GM18511 (cell line): ENCODE results near the gene BLZF1.
A peak's percentile ranks its signal among the peaks of the same experiment; 100 is the strongest.
"Not testable (repeated sequence)": the region's sequence is repeated elsewhere in the genome, so short reads cannot be mapped to it uniquely, and the experiment has no call there.

Experiments used
- ATAC-seq: cut with Tn5 transposase; IDR thresholded peaks from one replicate; pipeline ENCODE4 v1.9.1; 2021; ENCODE audit warnings: mild to moderate bottlenecking, moderate library complexity; ENCODE audit not compliant: unreplicated experiment

Gene BLZF1

DNA sequence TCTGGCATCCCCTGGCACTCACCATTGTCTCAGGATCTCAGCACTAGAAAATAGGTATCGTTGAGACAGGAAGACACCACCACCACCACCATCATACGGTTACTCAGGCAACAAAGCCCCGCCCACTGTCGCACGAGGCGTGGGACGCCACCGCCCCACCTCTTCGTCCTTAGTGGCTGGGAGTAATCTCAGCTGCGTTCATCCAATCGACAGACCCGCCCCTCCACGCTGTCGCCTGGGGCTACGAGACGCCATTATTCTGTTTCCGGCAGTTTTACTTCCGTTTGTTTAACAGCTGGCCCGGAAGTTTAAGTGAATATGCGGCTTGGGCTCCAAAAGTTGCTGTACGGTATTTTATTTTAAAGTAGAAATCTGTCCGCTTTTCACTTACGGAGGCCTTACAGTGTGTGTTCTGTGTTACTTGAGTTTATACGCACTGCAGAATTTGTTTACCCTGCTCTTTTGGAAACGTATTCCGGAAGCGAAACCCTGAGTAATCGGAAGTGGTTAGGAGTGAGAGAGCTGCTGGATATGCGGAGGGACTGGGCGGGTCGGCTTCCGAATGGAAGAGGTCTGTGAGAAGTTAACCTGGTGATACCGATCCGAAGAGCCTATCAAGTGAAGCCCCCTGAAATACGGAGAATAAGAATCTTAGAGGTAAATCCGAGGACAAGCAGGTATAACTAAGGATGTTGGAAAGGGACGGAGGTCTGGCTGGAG is at the start of gene BLZF1, which contains the start of gene NME7:
Gene BLZF1, plus strand, starts transcription at position 510 of the 720 bp plus-strand sequence. CDS start 1,328 bp downstream, outside the sequence.
Gene NME7, minus strand, starts transcription at position 112 of the 720 bp plus-strand sequence. Its CDS starts 87 bp downstream, at position 25.
- ATAC-seq, result peak; percentile 96

DNA sequence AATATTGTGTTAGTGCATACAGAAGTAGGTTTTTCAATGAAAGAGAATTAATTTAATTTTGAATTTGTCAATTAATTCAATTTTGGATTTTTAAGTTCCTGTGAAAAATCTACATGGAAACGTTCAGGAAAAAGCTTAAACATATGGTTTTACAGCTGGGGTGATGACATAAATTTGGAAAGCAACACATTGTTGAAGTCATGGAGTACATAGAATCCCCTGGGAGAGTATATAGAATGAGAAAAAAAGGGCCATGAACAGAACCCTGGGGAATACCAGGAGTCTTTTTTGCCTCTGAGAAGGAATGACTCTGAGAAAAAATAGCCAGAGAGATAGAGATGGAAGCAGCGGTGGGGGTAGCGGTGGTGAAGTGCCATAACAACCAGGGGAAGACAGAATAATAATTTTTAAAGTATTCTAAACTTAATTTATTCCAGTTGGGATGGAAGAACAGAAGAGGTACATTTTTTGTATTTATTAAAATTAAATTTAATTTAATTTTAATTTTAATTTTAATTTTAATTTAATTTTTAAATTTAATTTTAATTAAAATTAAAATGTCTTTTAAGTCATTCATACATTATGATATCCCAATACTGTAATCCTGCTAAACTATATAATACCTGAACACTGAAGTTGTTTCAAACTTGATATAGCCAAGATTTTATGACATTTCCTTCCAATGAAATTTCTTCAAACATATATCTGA is 49.3 kb upstream of the BLZF1 start:
- ATAC-seq, result no peak

DNA sequence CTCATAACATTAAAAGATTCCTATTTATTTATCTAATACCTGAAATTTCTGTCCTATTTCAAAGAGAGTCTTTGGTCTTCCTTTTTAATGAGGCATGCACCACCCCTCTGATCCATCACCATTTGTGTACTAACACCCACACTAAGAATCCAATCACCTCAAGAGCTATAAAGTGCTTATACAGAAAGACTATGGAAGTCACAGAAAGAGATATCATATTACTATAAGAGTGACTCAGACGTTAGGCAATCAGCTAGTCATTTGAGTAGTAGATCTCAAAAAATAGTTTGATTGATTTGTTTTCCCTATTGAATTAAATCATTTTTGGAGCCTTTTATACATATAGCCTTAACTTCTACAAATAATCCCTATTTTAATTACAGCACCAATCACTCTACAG is 46.5 kb upstream of the BLZF1 start:
- ATAC-seq, result no peak

DNA sequence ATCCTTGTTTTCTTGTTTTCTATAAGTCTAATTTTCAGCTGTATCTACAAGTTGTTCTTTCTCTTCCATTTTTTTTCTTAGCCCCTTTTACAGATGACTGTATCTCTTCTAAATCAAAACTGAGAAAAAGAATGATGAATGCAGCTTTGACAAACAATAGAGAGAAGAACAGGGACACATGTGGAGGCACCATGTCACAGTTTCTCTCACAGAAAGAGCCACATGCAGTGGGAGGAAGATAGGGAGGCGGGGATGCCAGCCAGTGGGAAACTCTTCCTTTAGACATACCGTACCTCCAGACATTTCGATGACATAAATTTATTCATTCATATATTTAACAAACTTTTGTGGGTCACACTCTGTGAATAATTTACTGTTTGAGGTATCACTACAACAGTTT is 45.9 kb upstream of the BLZF1 start:
- no peak for ATAC-seq

GRCh38 chr1:169325117-169325516 is 42.9 kb upstream of the BLZF1 start:
- no peak for ATAC-seq

DNA sequence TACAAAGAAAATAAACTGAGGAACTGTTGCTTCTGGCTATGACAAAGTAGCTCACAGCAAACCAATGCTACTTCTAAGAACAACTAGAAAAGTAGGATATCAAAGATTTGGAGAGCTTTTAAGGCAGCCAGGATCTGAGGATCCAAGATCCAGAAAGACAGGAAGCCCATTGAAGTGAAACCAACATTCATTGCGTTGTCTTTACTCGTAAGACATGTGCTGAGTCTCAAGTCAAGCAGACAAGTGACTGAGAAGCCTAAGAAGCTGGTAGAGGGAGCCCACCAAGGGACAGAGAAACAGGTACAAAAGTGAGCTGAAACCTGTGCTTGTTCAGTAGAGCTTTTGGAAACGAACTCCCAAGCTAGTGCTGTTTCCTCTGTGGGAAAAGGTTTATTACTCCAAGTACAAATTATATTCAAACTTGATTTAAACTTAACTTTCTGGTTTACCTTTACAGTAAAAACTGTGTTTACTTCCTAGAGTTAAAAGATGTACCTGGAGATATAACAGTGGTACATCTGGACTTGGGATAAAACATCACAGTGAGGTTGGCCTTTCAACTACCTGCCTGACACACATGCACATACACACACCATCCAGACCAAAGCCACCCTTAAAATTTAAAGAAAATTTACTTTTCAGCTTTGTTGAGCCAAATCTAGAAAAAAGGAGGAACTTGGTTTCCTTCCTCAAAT is 41.6 kb upstream of the BLZF1 start:
- ATAC-seq, result peak; percentile 47

- peak; percentile 99 for ATAC-seq
Observed at GRCh38 chr1:169326956-169327268, 41.1 kb upstream of the BLZF1 start.

DNA sequence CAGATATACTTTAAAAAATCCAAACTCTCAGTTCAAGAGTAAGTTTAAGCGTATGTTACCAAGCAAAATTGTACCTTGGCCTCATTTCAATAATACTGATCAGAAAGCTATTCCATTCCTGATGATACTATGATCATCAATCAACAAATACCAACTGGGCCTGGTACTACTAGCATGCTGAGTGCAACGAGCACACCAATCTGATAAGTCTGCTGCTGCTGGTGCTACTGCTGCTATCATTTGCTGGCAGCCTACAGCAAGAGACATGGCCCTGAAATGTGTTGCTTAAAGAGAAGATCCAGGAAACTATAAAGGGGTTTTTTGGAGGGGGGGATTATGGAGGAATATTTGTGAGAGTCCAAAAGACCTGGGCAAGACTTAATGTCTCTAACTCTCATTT is 40.1 kb upstream of the BLZF1 start:
- no peak for ATAC-seq

GRCh38 chr1:169329383-169329782 is 38.6 kb upstream of the BLZF1 start:
- ATAC-seq, result no peak

DNA sequence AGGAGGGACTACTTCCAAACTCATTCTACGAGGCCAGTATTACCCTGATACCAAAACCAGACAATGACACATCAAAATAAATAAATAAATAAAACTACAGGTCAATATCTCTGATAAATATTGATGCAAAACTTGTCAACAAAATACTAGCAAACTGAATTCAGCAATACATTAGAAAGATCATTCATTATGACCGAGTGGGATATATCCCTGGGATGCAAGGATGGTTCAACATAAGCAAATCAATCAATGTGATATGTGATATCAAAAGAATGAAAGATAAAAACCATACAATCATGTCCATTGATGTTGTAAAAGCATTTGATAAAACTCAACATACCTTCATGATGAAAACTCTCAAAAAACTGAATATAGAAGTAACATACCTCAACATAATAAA is 37.1 kb upstream of the BLZF1 start:
- no peak for ATAC-seq

DNA sequence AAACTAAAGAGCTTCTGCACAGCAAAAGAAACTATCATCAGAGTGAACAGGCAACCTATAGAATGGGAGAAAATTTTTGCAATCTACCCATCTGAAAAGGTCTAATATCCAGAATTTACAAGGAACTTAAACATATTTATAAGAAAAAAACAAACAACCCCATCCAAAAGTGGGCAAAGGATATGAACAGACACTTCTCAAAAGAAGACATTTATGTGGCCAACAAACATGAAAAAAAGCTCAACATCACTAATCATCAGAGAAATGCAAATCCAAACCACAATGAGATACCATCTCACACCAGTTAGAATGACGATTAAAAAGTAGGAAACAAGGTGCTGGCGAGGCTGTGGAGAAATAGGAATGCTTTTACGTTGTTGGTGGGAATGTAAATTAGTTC is 33.3 kb upstream of the BLZF1 start:
- not testable (repeated sequence) for ATAC-seq

DNA sequence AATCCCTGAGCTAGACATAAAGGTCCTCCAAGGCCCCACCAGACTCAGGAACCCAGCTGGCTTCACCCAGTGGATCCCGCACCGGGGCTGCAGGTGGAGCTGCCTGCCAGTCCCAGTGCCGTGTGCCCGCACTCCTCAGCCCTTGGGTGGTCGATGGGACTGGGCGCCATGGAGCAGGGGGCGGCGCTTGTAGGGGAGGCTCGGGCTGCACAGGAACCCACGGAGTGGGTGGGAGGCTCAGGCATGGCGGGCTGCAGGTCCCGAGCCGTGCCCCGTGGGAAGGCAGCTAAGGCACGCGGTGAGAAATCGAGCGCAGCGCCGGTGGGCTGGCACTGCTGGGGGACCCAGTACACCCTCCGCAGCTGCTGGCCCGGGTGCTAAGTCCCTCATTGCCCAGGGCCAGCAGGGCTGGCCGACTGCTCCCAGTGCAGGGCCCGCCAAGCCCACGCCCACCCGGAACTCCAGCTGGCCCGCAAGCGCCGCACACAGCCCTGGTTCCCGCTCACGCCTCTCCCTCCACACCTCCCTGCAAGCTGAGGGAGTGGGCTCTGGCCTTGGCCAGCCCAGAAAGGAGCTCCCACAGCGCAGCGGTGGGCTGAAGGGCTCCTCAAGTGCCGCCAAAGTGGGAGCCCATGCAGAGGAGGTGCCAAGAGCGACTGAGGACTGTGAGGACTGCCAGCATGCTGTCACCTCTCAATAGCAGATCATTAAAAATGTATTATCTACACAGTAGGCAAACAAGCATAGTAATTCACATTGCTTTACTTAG is 30.9 kb upstream of the BLZF1 start:
- ATAC-seq, result not testable (repeated sequence)

GRCh38 chr1:169338617-169339016 is 29.4 kb upstream of the BLZF1 start:
- no peak for ATAC-seq

- no peak for ATAC-seq
Observed at GRCh38 chr1:169339773-169340172, 28.2 kb upstream of the BLZF1 start.

GRCh38 chr1:169340882-169341281 is 27.1 kb upstream of the BLZF1 start:
- no peak for ATAC-seq

DNA sequence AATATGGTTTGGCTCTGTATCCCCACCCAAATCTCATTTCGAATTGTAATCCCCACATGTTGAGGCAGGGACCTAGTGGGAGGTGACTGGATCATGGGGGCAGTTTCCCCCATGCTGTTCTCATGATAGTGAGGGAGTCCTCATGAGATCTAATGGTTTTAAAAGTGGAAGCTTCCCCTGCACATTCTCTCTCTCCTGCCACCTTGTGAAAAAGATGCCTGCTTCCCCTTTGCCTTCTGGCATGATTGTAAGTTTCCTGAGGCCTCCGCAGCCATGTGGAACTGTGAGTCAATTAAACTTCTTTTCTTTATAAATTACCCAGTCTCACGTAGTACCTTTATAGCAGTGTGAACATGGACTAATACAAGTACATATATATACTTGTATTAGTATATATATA is 25.9 kb upstream of the BLZF1 start:
- ATAC-seq, result not testable (repeated sequence)

GRCh38 chr1:169345511-169345910 is 22.5 kb upstream of the BLZF1 start:
- no peak for ATAC-seq

DNA sequence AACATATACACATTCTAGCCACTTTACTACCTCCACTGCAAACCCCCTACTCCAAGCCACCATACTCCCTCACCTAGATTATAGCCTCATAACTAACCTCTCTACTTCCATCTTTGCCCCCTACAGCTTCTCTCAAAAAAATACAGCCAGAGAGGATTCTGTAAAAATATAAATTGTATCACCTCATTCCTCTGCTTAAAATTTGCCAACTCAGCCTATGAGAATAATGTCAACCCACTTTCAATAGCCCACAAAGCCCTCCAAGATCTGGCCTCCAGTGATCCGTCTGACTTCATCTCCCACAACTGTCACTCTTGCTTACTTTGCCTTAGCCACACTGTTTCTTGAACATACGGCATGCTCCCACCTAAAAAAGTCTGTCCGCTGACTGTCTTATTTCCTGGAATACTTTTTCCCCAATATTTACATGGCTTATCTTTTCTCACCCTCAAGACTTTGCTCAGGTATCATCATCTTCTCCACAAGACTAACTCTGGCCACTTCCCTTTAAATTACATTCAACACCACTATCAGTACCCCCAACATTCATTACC is 21.9 kb upstream of the BLZF1 start:
- ATAC-seq, result no peak

- no peak for ATAC-seq
Observed at GRCh38 chr1:169347688-169348382, 20.2 kb upstream of the BLZF1 start.

DNA sequence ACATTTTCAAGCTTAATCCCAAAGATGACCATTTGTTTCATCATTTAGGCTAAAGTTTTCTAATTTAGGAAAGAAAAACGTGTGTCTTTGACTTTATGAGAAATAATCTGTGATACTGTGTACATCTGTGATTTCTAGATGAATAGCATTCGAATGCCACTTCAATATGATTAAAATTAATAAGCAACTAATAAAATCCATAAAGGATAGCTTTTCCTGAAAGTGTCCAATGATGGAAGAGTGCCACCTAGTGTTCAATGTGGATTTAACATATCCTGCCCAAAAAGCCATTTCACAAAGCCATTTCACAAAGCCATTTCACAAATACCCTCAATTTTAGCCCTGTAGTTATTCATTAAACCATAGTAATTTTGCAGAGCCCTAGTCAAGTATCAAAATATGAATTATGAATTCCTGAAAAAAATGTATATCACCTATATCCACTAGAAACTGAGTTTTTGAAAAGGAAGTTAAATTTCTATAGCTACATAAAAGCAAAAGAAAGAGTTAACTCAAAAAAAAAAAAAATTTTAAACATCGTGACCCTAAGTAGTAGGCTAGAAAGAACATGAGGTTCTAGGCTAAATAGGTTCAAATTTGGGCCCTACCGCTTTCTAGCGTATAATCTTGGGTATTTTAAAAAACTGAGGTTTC is 19.5 kb upstream of the BLZF1 start:
- ATAC-seq, result no peak
